ENCODE measurements around the gene PCSK4. TPM values are rescaled to one million over a fixed set of nuclear protein-coding genes. Genes with fewer than 3 reads are reported as not detected.
A peak's percentile ranks its signal among the peaks of the same experiment; 100 is the strongest.
"Not testable (repeated sequence)": the region's sequence is repeated elsewhere in the genome, so short reads cannot be mapped to it uniquely, and the experiment has no call there.

PCSK4 gene
- polyA plus RNA-seq (2011; rRNA removed) (0.40 TPM in 2 replicates), polyA minus RNA-seq (2011; rRNA and poly(A)+ RNA removed) (0.48 and 0.55 TPM in 2 replicates)

GRCh38 chr19:1490311-1491113 lies at the start of gene PCSK4:
PCSK4 (minus strand) TSS chr19:1490350; CDS start chr19:1490346, 4 bp downstream.
- Histone ChIP-seq H3K27ac (ENCODE audit: low read depth, low read length) (peak within 1 kb of the TSS; percentile 39), H3K4me3 (ENCODE audit: low read depth, low read length) (peak within 1 kb of the TSS; percentile 69), H3K9me3 (ENCODE audit: control insufficient read depth, insufficient read depth, low read length) (no peaks in the 10 kb centered on the region; the same call in 1 of the 2 replicates), H3K27me3 (ENCODE audit: control insufficient read depth, insufficient read depth, low read length) (peaks cover 9% of the 10 kb centered on the region)
- no peak for TF ChIP-seq CTCF (IDR thresholded peaks at IDR 0.05; ENCODE audit: low read depth, low read length)
- DNase-seq (ENCODE audit: low read depth, low spot score) = peak; percentile 98
- POLR2A ChIA-PET = interaction anchor here (0.6 to 1.4 kb wide), 7 partner anchors 10 to 406 kb away, joined by 3 to 8 read pairs (median 5); no protein-coding TSS in a partner anchor
- CTCF ChIA-PET = interaction anchor here (0.6 kb wide), 1 partner anchor 336 kb away, joined by 6 read pairs; no protein-coding TSS in a partner anchor

- DNase-seq (ENCODE audit: low read depth, low spot score); POLR2A ChIA-PET; H3K9me3 ChIP-seq (ENCODE audit: control insufficient read depth, insufficient read depth, low read length); H3K27ac ChIP-seq (ENCODE audit: low read depth, low read length); H3K4me3 ChIP-seq (ENCODE audit: low read depth, low read length): not testable (repeated sequence)
- H3K27me3 ChIP-seq (ENCODE audit: control insufficient read depth, insufficient read depth, low read length) = peaks cover 11% of the 10 kb centered on the region
- CTCF ChIA-PET = interaction anchor here (0.7 to 1.0 kb wide), 2 partner anchors 12 to 132 kb away, joined by 3 to 6 read pairs; no protein-coding TSS in a partner anchor
These were observed 49.6 kb upstream of the PCSK4 start for GRCh38 chr19:1539749-1540148.

GRCh38 chr19:1538978-1539377 lies 48.8 kb upstream of the PCSK4 start:
- peak overlapping the region; percentile 20 for H3K4me3 ChIP-seq (ENCODE audit: low read depth, low read length)
- no peak for DNase-seq (ENCODE audit: low read depth, low spot score)
- POLR2A ChIA-PET = interaction anchor here (0.7 kb wide), 2 partner anchors 47 to 273 kb away, joined by 6 to 7 read pairs; no protein-coding TSS in a partner anchor
- TF ChIP-seq CTCF (IDR thresholded peaks at IDR 0.05; ENCODE audit: low read depth, low read length) = no peak
- CTCF ChIA-PET = interaction anchor here (1.0 kb wide), 1 partner anchor 12 kb away, joined by 6 read pairs; no protein-coding TSS in a partner anchor
- H3K27ac ChIP-seq (ENCODE audit: low read depth, low read length) = no peak overlapping the region
- peaks cover 11% of the 10 kb centered on the region for H3K27me3 ChIP-seq (ENCODE audit: control insufficient read depth, insufficient read depth, low read length)
- no peaks in the 10 kb centered on the region for H3K9me3 ChIP-seq (ENCODE audit: control insufficient read depth, insufficient read depth, low read length)

- DNase-seq (ENCODE audit: low read depth, low spot score); H3K27ac ChIP-seq (ENCODE audit: low read depth, low read length); H3K9me3 ChIP-seq (ENCODE audit: control insufficient read depth, insufficient read depth, low read length); POLR2A ChIA-PET; H3K27me3 ChIP-seq (ENCODE audit: control insufficient read depth, insufficient read depth, low read length); H3K4me3 ChIP-seq (ENCODE audit: low read depth, low read length): not testable (repeated sequence)
- CTCF ChIA-PET = interaction anchor here (0.7 to 1.2 kb wide), 2 partner anchors 11 to 16 kb away, joined by 7 to 9 read pairs; no protein-coding TSS in a partner anchor
These were observed 45.5 kb upstream of the PCSK4 start for GRCh38 chr19:1535699-1536098.

GRCh38 chr19:1534972-1535371 lies 44.8 kb upstream of the PCSK4 start:
- no peak for DNase-seq (ENCODE audit: low read depth, low spot score)
- TF ChIP-seq CTCF (IDR thresholded peaks at IDR 0.05; ENCODE audit: low read depth, low read length) = no peak
- H3K27me3 ChIP-seq (ENCODE audit: control insufficient read depth, insufficient read depth, low read length) = no peaks in the 10 kb centered on the region
- ChIA-PET POLR2A (no interaction called here), CTCF (no interaction called here)
- no peak overlapping the region for H3K4me3 ChIP-seq (ENCODE audit: low read depth, low read length)
- H3K9me3 ChIP-seq (ENCODE audit: control insufficient read depth, insufficient read depth, low read length) = no peaks in the 10 kb centered on the region
- H3K27ac ChIP-seq (ENCODE audit: low read depth, low read length) = no peak overlapping the region
